GM19324 (cell line): ENCODE data around the gene LSAMP.

Experiments
- ATAC-seq: cut with Tn5 transposase; IDR thresholded peaks from one replicate; pipeline ENCODE4 v1.9.1; 2021; ENCODE audit warnings: mild to moderate bottlenecking, moderate library complexity; ENCODE audit not compliant: unreplicated experiment, low FRiP score

LSAMP gene

GRCh38 chr3:116374901-116375300 is 70.4 kb downstream of the LSAMP start:
- ATAC-seq: no peak

GRCh38 chr3:116367761-116368395 is 77.4 kb downstream of the LSAMP start:
- ATAC-seq: no peak

GRCh38 chr3:116356056-116356455 is 89.2 kb downstream of the LSAMP start:
- no peak for ATAC-seq

DNA sequence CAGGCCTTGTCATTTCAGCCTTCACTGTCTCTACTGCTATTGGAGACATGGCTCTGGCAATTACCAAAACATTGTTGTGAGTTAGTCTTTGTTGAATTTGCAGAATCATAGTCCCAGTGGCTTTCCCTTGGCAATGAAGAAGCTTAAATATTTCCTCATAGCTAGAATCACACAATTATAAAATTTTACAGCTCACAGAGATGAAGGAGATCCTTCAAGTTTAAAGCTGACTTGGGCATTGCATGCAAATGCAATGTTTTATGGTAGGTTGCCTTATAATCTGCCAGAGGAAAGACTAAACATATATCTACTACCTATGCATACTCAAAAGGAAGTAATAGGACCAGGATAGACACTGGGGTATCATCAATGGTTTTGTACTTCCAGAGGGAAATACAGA is 90.9 kb downstream of the LSAMP start:
- ATAC-seq: no peak

DNA sequence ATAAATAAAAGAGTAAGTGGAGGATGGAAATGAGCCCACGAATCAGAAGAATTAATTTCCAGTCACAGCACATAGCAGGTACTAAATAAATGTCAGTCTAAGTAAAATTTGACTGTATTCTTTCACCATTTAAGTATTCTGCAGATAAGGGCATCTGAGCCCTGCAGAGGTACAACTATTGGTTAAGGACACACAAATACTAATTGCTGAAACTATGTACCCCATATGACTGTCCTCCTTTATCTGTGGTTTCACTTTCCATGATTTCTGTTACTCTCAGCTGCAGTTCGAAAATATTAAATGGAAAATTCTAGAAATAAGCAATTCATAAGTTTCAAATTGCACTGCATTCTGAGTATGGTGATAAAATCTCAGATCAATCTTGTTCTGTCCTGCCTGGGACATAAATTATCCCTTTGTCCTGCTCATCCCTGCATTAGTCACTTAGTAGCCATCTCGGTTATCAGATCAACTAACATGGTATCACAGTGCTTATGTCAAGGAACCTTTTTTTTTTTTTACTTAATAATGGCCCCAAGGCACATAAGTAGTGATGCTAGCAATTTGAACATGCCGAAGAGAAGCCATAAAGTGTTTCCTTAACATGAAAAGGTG is 95.1 kb downstream of the LSAMP start:
- no peak for ATAC-seq

DNA sequence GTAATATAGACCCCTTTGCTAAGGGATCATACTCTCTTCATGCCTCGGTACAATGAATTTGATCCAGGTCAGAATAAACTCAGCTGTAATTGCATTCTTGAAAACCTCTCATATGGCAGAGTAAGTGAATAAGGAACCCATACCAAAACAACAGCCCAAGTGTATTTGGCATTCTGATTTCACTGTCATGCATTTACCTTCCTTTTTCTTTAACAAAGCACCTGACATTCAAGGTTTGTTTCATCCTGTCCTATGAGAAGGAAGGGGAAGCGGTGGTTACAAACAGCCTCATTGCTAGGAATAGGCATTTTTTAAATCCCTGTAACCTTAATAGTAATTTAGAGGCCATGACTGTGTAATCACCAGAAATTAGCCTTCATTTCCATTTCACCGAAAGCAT is 97.1 kb downstream of the LSAMP start:
- no peak for ATAC-seq

GRCh38 chr3:116342499-116342898 is 102.8 kb downstream of the LSAMP start:
- no peak for ATAC-seq

DNA sequence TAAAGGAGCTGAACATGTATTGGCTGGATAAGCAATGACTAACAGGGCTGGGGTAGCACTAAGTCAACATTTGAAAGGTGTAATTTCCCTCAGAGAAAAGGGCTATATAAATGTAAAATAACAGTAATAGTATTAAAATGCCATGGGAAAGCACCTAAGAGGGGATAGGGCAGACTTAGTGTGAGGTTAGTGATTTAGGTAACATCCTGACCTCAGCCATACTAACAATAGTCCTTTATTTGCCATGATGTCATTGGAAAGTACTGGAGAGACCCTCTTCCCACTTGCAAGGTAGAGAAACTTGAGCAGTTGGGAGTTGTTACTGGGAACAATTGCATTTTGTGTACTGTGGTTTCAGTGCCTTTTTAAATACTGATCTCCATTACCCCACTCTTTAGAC is 103.4 kb downstream of the LSAMP start:
- ATAC-seq: no peak

GRCh38 chr3:116341381-116341780 is 103.9 kb downstream of the LSAMP start:
- ATAC-seq: no peak

GRCh38 chr3:116340680-116341216 is 104.5 kb downstream of the LSAMP start:
- ATAC-seq: no peak

DNA sequence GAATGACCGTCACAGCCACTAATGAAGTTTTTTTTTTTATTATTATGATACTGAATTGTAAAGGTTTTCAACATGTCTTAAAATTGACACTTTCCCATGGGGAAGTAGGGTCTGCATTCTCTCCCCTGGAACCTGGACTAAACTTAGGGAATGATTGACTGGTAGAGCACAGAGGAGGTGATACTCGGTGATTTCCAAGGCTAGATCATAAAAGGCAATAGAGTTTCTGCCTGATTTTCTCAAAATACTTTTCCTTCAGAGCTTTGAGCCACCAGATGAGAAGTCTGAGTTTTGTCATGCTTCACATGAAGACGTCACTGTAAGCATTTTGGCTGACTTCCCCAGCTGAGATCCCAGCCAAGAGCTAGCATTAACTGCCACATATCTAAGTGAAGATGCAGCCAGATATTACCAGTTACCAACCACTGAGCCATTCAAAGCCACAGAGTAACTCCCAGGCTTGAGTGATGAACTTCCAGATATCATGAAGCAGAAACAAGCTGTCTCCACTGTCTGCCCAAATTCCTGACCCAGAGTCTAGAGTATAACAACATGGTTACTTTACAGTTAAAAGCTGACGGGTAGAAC is 105.8 kb downstream of the LSAMP start:
- no peak for ATAC-seq

DNA sequence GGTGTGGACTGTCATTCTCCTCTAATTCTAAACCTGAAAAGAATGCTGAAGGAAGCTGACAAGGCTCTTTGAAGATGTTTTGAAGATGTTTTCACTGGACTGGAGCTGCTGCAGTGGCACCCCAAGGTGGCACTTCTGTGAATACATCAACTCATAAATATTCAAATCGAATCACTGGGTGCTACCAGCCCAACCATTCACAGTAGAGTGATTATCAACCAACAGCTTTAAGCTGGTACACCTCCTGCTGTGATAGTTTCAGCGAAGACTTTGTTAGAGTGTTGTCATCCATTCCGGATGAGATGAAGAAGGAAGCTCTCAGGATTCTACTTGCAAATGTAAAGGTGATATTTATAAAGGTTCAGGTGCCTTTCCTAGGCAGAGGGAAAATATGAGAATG is 106.6 kb downstream of the LSAMP start:
- no peak for ATAC-seq

GRCh38 chr3:116337229-116337628 is 108.1 kb downstream of the LSAMP start:
- no peak for ATAC-seq

DNA sequence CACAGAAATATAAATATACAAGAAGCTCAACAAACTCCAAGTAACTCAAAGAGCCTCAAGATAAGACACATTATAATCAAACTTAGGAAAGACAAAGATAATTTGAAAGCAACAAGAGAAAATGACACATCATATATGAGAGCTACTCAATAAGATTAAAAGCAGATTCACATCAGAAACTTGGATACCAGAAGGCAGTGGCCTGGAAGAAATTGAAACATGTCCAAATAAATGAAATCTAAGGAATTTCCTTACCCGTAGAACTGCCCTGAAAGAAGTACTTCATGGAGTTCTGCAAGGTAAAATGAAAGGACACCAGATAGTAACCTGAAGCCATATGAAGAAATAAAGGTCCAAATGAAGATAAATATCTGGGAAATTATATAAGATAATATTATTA is 113.9 kb downstream of the LSAMP start:
- no peak for ATAC-seq

GRCh38 chr3:116322750-116323375 is 122.4 kb downstream of the LSAMP start:
- ATAC-seq: no peak

DNA sequence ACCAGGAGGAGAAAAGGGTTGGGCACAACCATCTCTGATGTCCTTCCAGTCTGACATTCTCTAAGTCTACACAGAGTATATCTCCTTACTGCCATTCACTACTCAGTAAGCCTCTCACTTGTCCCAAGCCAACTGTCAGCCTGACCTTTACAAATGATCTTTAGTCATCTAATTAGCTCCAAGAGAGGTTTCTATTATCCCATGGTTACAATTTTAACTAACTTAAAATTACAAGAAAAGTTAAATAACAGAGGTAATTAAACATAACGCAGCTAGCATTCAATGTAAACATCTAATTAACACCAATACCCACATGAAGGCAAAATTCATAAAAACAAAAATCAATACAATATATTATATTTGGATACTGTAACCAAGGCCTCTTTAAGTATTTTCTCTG is 126.9 kb downstream of the LSAMP start:
- no peak for ATAC-seq

DNA sequence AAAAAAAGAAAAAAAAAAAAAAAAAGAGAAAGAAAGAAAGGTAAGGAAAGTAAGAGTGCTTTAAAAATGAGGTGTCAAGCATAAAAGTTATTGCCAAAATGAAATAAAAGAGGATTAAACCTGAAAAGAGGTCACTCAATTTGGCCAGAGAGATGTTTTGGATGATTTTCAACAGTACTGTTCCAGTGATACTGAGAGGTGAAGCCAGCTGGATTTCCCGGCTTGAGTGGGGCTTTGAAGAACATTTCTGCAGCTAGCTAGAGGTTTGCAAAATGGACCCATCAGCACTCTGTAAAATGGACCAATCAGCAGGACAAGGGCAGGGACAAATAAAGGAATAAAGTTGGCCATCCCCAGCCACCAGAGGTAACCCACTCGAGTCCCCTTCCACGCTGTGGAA is 128.5 kb downstream of the LSAMP start:
- ATAC-seq: no peak

DNA sequence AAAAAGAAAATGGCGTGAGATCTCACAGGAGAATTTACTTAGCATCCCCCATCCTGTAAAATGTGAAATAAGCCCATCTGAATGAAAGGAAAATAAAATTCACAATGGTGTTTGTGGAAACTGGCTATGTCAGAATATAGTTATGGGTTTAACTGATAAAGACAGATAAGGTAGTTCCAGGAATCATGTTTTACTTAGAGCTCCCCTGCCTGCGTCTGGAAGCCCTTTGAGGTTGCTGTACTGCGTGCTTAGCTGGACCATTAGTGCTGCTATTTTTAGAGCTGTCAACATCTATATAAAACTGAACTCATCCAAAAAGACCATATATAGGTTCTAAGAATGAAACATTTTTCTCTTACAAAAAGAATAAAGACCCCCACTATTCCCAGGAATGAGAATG is 130.8 kb downstream of the LSAMP start:
- no peak for ATAC-seq

- ATAC-seq: no peak
Observed at GRCh38 chr3:116306720-116307119, 138.6 kb downstream of the LSAMP start.

- no peak for ATAC-seq
Observed at GRCh38 chr3:116306149-116306548, 139.1 kb downstream of the LSAMP start.

GRCh38 chr3:116302087-116302747 is 143.1 kb downstream of the LSAMP start:
- no peak for ATAC-seq
